Gastroesophageal sphincter (tissue), 3 donors: ENCODE results near the gene SCAI.

Experiments
- CTCF ChIP-seq, 4 experiments: fragments of 200-600 bp in 2 of 4; fragments of 450-650 bp in 2 of 4; sonication (generic) in 1 of 4; IDR thresholded peaks; one replicate each; pipeline ENCODE4 v1.5.1; 2017 to 2019; ENCODE audit warnings: antibody characterized with exemption in 4 of 4, mild to moderate bottlenecking in 2 of 4, moderate library complexity in 2 of 4
- POLR2A ChIP-seq, 2 donors: fragments of 450-650 bp; IDR thresholded peaks; one replicate each; pipeline ENCODE4 v1.6.1; 2017; ENCODE audit warnings: antibody characterized with exemption in 2 of 2, mild to moderate bottlenecking in 2 of 2, moderate library complexity in 1 of 2
- POLR2AphosphoS5 ChIP-seq: sonication (generic); formaldehyde crosslinking; IDR thresholded peaks from one replicate; pipeline ENCODE4 v1.6.1; 2017; ENCODE audit warnings: antibody characterized with exemption

GRCh38 chr9:124980431-124980830 is 162.9 kb downstream of the SCAI start:
- no peak for TF ChIP-seq CTCF (IDR thresholded peaks at IDR 0.05)
- no peak for TF ChIP-seq POLR2A (IDR thresholded peaks at IDR 0.05)
- no peak for TF ChIP-seq POLR2AphosphoS5
